ENCODE results near the gene YES1.
A peak's percentile ranks its signal among the peaks of the same experiment; 100 is the strongest.

Gene YES1

DNA sequence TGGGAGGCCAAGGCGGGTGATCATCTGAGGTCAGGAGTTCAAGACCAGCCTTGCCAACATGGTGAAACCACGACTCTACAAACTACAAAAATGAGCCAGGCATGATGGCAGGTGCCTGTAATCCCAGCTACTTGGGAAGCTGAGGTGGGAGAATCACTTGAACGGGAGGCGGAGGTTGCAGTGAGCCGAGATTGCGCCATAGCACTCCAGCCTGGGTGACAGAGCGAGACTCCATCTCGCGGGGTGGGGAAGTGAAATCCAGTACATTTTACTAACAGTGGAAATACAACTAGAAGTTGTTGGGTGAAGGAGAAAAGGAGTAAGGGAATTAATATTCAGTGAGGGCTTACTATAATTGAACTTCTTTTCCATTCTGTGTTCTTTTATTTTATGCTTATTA, 86.4 kb downstream of the YES1 start:
- DNase-seq (ENCODE audit: low read depth in 3 of 3), result no peak

GRCh38 chr18:723541-724080, 88.4 kb downstream of the YES1 start:
- no peak for DNase-seq (ENCODE audit: low read depth in 3 of 3)

GRCh38 chr18:717003-717402, 95.0 kb downstream of the YES1 start:
- no peak for DNase-seq (ENCODE audit: low read depth in 3 of 3)

DNA sequence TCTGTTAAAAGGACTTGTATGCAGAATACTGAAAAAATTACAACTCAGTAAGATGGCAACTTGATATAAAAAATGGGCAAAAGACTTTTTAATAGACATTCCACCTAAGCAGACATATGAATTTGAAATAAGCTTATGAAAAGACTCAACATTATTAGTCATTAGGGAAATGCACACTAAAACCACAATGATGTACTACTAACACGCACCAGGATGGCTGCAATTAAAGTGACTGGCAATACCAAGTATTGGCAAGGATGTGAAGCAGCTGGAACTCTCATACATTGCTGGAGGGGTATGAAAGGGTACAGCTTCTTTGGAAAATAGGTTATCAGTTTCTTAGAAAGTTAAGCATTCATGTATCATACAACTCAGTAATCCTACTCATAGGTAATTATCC, 96.4 kb downstream of the YES1 start:
- DNase-seq (ENCODE audit: low read depth in 3 of 3), result no peak

DNA sequence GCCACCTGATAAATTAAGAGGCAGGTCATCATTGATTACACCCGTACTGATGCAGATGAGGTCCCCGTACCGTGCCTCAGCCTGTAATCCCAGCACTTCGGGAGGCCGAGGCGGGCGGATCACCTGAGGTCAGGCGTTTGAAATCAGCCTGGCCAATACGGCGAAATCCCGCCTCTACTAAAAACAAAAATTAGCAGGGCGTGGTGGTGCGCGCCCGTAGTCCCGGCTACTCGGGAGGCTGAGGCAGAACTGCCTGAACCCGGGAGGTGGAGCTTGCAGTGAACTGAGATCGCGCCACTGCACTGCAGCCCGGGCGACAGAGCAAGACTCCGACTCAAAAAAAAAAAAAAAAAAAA, 98.9 kb downstream of the YES1 start:
- DNase-seq (ENCODE audit: low read depth in 3 of 3), result no peak

GRCh38 chr18:712401-713134, 99.5 kb downstream of the YES1 start, which contains the start of gene ENOSF1:
ENOSF1 (minus strand) TSS chr18:712630; CDS start chr18:712587, 43 bp downstream.
- DNase-seq (ENCODE audit: low read depth in 3 of 3), result peak; percentile 63 to 75 (median 74)

DNA sequence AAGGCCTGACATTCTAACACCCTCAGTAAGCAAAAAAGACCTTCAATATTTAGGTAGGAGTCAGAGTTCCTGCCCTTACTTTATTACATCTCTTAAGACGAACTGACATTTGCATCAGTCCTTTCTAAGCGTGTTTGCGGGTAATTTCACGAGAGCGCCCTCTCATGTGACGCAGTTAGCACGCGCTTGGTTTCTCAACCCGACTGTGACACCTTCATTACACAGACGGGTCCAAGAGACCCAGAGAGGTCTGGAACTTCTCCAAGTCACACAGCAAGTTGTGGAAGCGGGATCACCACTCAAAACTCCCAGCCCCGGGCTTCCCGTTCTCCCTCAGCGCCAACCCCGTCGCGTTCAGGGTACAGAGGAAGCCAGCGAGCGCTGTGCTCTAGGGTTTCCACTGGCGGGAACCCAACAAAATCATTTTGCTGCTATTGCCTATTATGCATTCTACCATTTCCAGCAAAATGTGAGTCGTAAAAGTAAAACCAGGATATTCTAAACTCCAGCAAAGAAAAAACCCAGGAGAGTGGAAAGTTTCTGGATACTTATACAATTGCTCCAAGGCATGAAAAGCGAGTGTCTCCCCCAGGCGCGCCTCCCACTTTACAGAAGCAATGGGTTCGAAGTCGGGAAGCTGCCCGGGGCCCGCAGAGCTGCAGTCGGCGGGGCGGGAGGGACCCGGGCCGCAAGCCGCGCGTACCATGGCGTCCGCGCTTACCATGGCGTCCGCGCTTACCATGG, 100.2 kb downstream of the YES1 start:
- peak; percentile 38 to 64 (median 52) for DNase-seq (ENCODE audit: low read depth in 3 of 3)

- DNase-seq (ENCODE audit: low read depth in 3 of 3), result peak in 1 of 3 experiments; percentile 19
Observed at GRCh38 chr18:711310-711656, 100.8 kb downstream of the YES1 start.

- no peak for DNase-seq (ENCODE audit: low read depth in 3 of 3)
Observed at GRCh38 chr18:710418-711300, 101.4 kb downstream of the YES1 start.

DNA sequence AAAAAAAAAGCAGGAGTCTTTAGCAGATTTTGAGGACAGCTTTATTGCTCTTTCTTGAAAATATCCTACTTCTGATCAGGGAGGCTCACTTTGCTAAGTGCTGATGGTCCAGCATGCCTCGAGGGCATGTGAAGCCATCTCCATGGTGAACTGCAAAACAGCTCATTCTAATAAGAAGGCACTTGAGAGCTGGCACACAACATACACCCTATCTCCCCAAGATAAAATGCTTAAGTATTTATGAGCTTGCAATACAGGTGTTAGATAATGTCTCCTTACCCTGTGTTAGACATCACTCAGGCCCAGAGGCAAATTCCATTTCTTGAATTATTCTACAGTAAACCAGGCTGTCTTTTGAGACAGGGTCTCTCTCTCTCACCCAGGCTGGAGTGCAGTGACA, 102.3 kb downstream of the YES1 start:
- DNase-seq (ENCODE audit: low read depth in 3 of 3), result no peak

GRCh38 chr18:708096-708495, 103.9 kb downstream of the YES1 start:
- no peak for DNase-seq (ENCODE audit: low read depth in 3 of 3)

DNA sequence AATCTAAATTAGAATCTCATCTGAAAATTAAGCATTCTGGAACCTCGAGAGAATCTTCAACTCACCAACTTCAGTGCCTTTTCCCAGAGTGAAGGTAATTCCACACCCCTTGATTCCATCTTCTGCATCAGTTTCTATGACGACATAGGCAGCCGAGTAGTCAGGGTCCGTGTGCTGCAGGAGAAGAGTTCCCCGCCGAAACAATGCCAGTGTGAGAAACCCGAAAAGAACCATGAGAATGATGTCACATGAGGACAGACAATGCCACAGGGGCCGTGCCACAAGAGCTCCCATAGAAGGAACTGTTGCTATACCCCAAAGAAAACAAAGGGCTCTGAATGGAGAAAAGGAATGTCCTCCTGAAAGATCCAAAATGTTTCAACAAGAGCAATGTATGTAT, 105.6 kb downstream of the YES1 start:
- no peak for DNase-seq (ENCODE audit: low read depth in 3 of 3)

DNA sequence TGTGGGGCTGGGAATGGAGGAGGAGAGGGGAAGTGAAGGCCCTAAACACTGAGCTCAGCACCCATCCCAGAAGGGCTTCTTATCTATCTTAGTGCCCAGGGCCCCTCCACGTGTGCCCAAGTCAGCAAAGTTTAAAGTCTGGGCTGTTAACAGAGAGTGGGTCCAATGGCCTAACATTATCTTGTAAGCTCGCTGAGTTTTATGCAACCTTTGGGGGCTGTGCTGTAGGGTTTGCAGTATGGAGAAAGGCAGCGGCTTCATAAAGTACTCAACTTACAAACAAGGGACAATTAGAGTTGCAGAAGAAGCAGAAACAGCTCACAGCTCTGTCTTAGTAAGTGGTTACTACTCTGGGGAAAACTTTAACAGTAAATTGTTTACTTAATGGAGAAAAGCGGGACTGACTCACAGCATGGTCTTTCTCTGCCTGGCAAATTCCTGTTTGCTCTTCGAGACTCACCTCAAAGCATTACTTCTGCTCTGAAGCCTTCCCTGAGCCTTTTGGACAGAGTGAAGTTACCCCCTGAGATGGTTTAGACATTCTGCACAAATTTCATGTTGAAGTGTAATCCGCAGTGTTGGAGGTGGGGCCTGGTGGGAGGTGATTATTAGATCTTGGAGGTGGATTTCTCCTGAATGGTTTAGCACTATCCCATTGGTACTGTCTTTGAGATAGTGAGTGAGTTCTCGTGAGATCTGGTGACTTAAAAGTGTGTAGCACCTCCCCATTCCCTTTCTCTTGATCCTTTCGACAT, 108.7 kb downstream of the YES1 start:
- no peak for DNase-seq (ENCODE audit: low read depth in 3 of 3)

DNA sequence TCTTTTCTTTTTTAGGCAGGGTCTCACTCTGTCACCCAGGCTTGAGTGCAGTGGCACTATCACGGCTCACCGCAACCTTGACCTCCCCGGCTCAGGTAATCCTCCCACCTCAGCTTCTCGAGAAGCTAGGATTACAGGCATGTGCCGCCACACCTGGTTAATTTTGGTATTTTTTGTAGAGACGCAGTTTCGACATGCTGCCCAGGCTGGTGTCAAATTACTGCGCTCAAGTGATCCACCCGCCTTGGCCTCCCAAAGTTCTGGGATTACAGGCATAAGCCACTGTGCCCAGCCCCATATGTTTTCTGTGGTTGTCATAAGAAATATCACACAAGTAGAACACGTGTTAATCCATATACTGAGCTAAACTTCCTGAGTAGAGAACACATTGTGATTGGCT, 114.2 kb downstream of the YES1 start:
- DNase-seq (ENCODE audit: low read depth in 3 of 3), result no peak

GRCh38 chr18:697012-697411, 115.0 kb downstream of the YES1 start:
- DNase-seq (ENCODE audit: low read depth in 3 of 3), result no peak

DNA sequence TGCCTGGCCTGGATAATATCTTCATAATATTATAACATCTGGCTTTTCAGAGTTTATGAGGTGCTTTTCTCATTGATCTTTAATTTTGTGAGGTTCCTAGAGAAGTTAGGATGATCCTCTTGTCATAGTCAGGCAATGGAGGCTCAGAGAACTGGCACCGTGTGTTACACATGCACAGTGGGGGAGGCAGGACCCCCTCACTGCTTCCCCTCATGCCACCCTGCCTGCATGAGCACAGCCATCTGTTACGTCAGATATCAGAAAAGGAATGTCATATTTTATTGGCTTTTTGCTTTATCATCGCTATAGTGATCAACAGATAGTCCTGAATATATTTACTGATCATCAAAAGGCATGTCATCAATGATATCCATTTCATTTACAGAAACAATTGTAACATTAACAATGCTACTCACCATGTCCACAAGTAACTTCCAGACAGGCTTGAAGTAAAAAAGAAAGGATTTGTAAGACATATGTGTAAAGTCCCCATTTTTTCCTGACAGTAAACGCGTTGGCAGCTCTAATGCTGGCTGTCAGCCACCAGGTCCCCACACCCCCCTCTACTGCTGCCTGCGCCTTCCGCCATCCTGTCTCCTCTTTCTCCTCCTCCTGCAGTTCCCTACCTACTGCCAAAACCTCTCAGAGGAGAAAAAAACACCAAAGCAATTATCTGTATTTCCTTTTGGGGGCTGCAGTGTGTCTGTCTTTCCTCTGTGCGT, 118.4 kb downstream of the YES1 start:
- no peak for DNase-seq (ENCODE audit: low read depth in 3 of 3)

DNA sequence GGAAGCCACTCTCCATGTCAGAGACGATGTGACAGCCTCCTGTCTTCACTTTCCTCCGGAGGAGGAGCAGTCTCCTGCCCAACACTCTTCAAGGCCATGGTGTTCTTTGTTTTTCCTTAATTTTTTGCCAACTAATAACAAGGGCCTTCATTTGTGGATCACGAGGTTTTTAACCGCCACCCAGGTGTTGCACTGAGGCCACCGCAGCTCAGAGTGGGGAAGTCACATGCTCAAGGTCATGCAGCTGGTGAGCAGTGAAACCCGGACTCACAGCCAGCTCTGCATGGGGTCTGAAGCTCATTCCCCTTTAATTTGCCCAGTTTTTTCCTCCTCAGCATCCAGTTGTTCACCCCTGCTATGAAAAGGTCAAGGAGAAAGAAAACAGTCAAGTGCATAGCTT, 119.2 kb downstream of the YES1 start:
- DNase-seq (ENCODE audit: low read depth in 3 of 3), result no peak

DNA sequence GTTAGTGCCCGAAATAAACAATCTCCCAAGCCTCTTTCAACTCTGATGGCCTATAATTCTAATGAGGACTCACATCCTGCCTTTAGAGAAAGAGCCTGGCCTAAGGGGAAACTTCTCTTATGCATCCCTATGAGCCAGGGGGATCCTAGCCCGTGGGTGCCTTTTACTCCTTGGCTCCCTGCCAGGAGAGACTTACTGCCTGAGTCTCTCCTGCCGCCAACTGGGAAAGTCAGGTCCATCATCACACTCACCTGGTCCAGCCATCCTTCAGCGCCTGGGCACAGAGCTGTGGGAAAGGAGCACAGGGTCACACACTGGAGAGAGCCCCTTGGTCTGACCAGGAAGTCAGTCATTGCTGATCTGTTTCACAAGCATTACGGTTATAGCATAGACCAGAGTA, 123.7 kb downstream of the YES1 start:
- DNase-seq (ENCODE audit: low read depth in 3 of 3), result no peak

- no peak for DNase-seq (ENCODE audit: low read depth in 3 of 3)
Observed at GRCh38 chr18:686339-687111, 125.5 kb downstream of the YES1 start.

DNA sequence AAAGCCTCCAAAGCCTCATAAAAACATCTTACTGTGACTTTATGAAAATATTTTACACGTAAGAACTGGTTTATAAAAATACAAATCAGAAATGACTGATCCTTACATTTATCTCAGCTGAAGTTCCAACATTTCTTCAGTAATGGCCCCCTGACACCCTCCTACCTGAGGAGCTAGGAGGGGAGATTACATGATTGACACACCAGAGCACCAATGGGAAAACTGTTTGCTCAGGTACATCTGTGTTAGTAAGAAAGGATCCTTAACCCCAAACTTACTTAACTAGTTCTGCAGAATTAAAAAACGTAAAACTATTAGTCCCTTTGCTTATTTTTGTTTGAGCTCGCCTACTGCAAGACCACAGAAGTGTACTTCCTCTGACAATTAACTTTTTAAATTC, 126.6 kb downstream of the YES1 start:
- no peak for DNase-seq (ENCODE audit: low read depth in 3 of 3)

Measured in stimulated activated CD4-positive, alpha-beta T cell treated with anti-CD3 and anti-CD28 coated beads, TNF-alpha, amount 100 ng/mL, for 4 hours (primary cell).